GM20000 (cell line): ENCODE measurements around the gene FRS3.

Source experiments
- DNase-seq: peaks from one replicate; pipeline ENCODE4 v3.0.0; 2012; ENCODE audit warnings: low spot score
- CTCF ChIP-seq: IDR thresholded peaks from 2 replicates; pipeline ENCODE4 v1.5.1; 2012; ENCODE audit warnings: mild to moderate bottlenecking, control low read depth; ENCODE audit errors: extremely low read depth, missing control alignments

The FRS3 gene

DNA sequence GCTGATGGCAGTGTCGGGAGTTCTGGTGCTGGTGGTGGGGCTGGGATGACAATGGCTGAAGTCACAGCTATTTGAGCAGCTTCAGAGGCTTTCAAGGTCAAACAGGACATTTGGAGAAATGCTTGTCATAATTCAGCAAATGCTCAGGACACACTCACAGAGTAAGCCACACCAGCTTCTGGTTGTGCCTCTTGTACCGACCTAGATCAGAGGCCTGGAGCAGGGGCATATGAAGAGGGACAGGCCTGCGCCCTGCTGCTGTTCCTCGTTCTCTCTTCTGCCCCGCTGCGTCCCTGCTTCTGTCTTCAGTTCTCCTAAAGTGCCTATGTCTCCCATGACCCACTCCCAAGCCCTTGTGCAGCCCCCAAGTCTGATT is 31.6 kb downstream of the FRS3 start:
- DNase-seq: no peak
- no peak for TF ChIP-seq CTCF

DNA sequence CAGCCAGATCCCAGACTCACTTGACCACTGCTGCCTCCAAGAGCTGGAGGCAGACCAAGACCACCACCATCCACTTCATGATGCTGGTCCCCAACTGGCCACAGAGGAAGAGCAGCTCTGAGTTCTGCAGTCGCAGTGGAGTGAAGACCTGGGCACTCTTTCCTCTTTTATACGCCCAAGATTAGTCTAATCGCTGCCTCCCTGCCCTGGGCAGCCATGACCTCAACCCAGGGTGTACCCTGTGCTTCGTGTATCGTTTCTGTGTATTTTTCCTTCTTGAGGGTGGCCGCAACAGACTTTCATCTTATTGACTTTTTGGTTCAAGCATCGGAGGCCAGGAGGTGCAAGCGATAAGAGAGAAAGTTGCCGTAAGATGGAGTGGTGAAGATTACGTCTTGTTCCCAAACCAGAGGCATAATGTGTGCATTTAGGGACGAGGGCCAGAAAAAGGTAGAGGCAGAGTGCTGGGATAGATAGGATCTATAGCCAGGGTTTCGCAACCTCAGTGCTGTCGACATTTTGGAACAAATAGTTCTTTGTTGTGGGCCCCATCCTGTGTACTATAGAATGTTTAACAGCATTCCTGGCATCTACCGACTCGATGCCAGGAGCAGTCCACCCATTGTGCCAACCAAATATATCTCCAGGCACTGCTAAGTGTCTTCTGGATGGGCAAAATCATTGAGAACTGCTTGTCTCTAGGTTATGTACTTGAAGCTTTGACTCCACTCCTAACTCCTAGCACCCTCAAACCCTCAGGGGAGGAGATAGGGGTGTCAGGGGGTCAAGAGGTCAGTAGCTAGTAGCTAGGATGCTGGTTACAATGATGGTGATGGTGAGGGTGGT is 32.2 kb downstream of the FRS3 start, which contains the start of gene PGC:
PGC (minus strand) TSS at position 142 of the 846 bp plus-strand sequence; CDS start at position 79, 63 bp downstream.
- no peak for TF ChIP-seq CTCF
- DNase-seq: no peak

GRCh38 chr6:41746107-41746506 is 33.6 kb downstream of the FRS3 start:
- DNase-seq: no peak
- no peak for TF ChIP-seq CTCF

DNA sequence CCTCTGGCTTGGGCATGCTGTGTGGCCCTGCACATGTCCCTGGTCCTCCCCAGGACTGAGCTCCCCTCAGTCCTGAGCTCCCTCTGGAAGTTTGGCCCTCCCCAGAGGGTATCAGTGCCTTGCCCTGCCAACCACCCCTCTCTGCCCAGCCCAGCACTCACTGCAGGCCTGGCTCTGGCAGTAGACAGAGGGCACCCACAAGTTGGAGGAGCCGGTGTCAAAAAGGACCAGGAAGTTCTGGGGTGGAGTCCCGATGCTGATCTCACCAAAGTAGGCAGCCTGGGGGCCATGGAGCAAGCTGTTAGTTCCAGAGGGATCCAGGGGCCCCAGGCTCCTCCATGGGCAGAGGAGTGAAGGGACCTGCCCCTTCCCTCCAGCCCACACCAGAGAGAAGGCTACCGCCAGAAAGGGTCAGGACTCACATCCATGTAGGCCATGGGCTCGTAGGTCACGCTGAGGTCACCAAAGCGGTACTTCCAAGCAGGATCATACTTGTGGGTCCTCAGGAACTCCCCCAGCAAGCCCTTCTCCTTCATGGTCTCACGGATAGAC is 35.4 kb downstream of the FRS3 start:
- no peak for TF ChIP-seq CTCF
- DNase-seq: no peak

- no peak for DNase-seq
- TF ChIP-seq CTCF: no peak
Observed at GRCh38 chr6:41743406-41744235, 36.1 kb downstream of the FRS3 start.

GRCh38 chr6:41741625-41742490 is 37.8 kb downstream of the FRS3 start:
- no peak for TF ChIP-seq CTCF
- DNase-seq: no peak
